HepG2 (cell line): Measurements from ENCODE around the gene ZNF322. TPM values are rescaled to one million over a fixed set of nuclear protein-coding genes. Genes with fewer than 3 reads are reported as not detected.
A peak's percentile ranks its signal among the peaks of the same experiment; 100 is the strongest.

ENCODE experiments used
- BRF2 ChIP-seq: sonication (generic); formaldehyde crosslinking; IDR thresholded peaks from 2 replicates; pipeline ENCODE4 v1.8.1; 2022; ENCODE audit warnings: mild to moderate bottlenecking, missing genetic modification reagents
- CBX2 ChIP-seq, 2 experiments: fragments of 200-600 bp in 1 of 2; sonication (generic); formaldehyde crosslinking in 1 of 2; IDR thresholded peaks; 2 replicates each; pipeline versions ENCODE4 v1.7.0 to v1.8.1; 2018 to 2022; ENCODE audit warnings: low read depth in 2 of 2, low read length in 1 of 2, mild to moderate bottlenecking in 1 of 2, missing genetic modification reagents in 1 of 2
- GFI1 ChIP-seq: sonication (generic); formaldehyde crosslinking; IDR thresholded peaks from 2 replicates; pipeline ENCODE4 v1.5.0; 2020; ENCODE audit warnings: missing genetic modification reagents, mild to moderate bottlenecking, borderline replicate concordance
- ISX ChIP-seq: sonication (generic); formaldehyde crosslinking; conservative IDR thresholded peaks from 2 replicates; pipeline ENCODE4 v1.5.0; 2020; ENCODE audit warnings: missing genetic modification reagents
- MLXIP ChIP-seq: sonication (generic); formaldehyde crosslinking; IDR thresholded peaks from 2 replicates; pipeline ENCODE4 v1.9.0; 2021; ENCODE audit warnings: missing genetic modification reagents, borderline replicate concordance
- YEATS4 ChIP-seq: sonication (generic); formaldehyde crosslinking; IDR thresholded peaks from 2 replicates; pipeline ENCODE4 v1.4.0; 2020; ENCODE audit warnings: missing genetic modification reagents, borderline replicate concordance
- ZHX2 ChIP-seq, 2 experiments: sonication (generic) in 1 of 2; formaldehyde crosslinking in 1 of 2; IDR thresholded peaks; 2 replicates each; pipeline versions ENCODE4 v1.6.1 to v1.9.0; 2014 to 2022; ENCODE audit warnings: antibody characterized with exemption in 1 of 2, borderline replicate concordance in 1 of 2, inconsistent platforms in 1 of 2, low read depth in 1 of 2, missing genetic modification reagents in 1 of 2
- ZNF644 ChIP-seq: IDR thresholded peaks from 2 replicates; pipeline ENCODE4 v1.6.1; 2016; ENCODE audit warnings: low read depth
- polyA plus RNA-seq, 8 experiments: library from polyadenylated mRNA; depleted of rRNA in 3 of 8; stranded (reverse) in 7 of 8; unstranded in 1 of 8; fragments of >200 nt; fragmentation: Illumina TruSeq in 4 of 8; extraction: Trizol in 4 of 8; gene quantifications; 2 replicates each; pipeline versions ENCODE4 v1.2.1 to v1.2.3, GENCODE V29; 2011 to 2016; ENCODE audit warnings: low read depth in 4 of 8, missing spikeins in 1 of 8, mixed read lengths in 1 of 8; ENCODE audit not compliant: insufficient read depth in 1 of 8
- total RNA-seq, 5 experiments: library from RNA; depleted of rRNA; stranded (reverse); fragments of >200 nt; fragmentation: Illumina TruSeq; extraction: Trizol; gene quantifications; 2 replicates each; pipeline ENCODE4 v1.2.3, GENCODE V29; 2016; ENCODE audit warnings: low read depth in 1 of 5
- TF ChIP-seq, protein P1 (sequence below): sonication (generic); formaldehyde crosslinking; IDR thresholded peaks from 2 replicates; pipeline ENCODE4 v1.8.1; 2023; ENCODE audit warnings: mild to moderate bottlenecking, moderate library complexity, missing genetic modification reagents
- TF ChIP-seq, protein P2 (sequence below): sonication (generic); formaldehyde crosslinking; IDR thresholded peaks from 2 replicates; pipeline ENCODE4 v1.5.0; 2020; ENCODE audit warnings: mild to moderate bottlenecking, missing genetic modification reagents

ZNF322 gene
- total and polyA plus RNA-seq, 2 of the 13 experiments (the other 11 are each of a cell fraction or from before 2014, with no cell fraction given): 8.3 to 22.8 TPM

GRCh38 chr6:26659042-26659999, at the start of gene ZNF322 (continued):
- TF ChIP-seq, protein P1, sequence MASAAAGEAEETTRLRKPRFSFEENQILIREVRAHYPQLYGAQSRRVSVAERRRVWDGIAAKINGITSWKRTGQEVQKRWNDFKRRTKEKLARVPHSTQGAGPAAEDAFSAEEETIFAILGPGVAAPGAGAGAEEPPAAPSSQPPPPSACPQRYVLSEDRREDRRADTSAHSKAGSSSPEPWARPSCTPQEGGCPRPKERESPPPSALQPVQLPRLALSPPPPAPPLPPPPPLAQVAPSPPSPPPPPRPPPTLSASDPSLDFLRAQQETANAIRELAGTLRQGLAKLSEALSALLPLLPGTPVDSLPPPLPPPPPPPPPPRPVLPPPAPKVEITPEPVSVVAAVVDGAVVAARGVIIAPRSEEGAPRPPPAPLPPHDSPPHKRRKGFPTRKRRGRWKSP (CRISPR knock-in tag): peak; percentile 75
- TF ChIP-seq BRF2 (CRISPR knock-in tag): peak; percentile 71; the same call in 1 of the 2 replicates
- no peak for TF ChIP-seq GFI1 (CRISPR knock-in tag)
- no peak for TF ChIP-seq CBX2 (IDR thresholded peaks at IDR 0.05; ENCODE audit: low read depth, low read length)
- TF ChIP-seq CBX2 (CRISPR knock-in tag; IDR thresholded peaks at IDR 0.05; ENCODE audit: low read depth): 0 out of 2 replicates have a peak, but pooled peaks have one; percentile 28
- TF ChIP-seq ZNF644 (CRISPR knock-in tag): 0 out of 2 replicates have a peak, but pooled peaks have one; percentile 13
- TF ChIP-seq MLXIP (CRISPR knock-in tag): no peak
- TF ChIP-seq YEATS4 (CRISPR knock-in tag): peak; percentile 82
- TF ChIP-seq ZHX2 (IDR thresholded peaks at IDR 0.05; ENCODE audit: low read depth): no peak
- TF ChIP-seq ZHX2 (CRISPR knock-in tag; IDR thresholded peaks at IDR 0.05; ENCODE audit: borderline replicate concordance): no peak
- TF ChIP-seq ISX: 0 out of 2 replicates have a peak, but pooled peaks have one; percentile 21
- TF ChIP-seq, protein P2, sequence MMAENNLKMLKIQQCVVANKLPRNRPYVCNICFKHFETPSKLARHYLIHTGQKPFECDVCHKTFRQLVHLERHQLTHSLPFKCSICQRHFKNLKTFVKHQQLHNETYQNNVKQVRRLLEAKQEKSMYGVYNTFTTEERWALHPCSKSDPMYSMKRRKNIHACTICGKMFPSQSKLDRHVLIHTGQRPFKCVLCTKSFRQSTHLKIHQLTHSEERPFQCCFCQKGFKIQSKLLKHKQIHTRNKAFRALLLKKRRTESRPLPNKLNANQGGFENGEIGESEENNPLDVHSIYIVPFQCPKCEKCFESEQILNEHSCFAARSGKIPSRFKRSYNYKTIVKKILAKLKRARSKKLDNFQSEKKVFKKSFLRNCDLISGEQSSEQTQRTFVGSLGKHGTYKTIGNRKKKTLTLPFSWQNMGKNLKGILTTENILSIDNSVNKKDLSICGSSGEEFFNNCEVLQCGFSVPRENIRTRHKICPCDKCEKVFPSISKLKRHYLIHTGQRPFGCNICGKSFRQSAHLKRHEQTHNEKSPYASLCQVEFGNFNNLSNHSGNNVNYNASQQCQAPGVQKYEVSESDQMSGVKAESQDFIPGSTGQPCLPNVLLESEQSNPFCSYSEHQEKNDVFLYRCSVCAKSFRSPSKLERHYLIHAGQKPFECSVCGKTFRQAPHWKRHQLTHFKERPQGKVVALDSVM: 0 out of 2 replicates have a peak, but pooled peaks have one; percentile 18
